ENCODE data around the gene FAM177B.

FAM177B gene

GRCh38 chr1:222712253-222713090 lies 24.5 kb upstream of the FAM177B start, which contains the start of the genes AIDA and BROX:
AIDA (minus strand) TSS chr1:222712491; CDS start chr1:222712317, 174 bp downstream.
BROX (plus strand) TSS chr1:222712564; CDS start chr1:222715700, 3,136 bp downstream.
- peaks cover 29% of the 10 kb centered on the region for H3K36me3 ChIP-seq
- peak; percentile 37 for TF ChIP-seq CTCF (IDR thresholded peaks at IDR 0.05)
- H3K4me3 ChIP-seq (ENCODE audit: low read depth in 1 of 2, low read length in 1 of 2): peak within 1 kb of the TSS; percentile 69 to 97
- H3K27ac ChIP-seq: peak within 1 kb of the TSS; percentile 98
- no peaks in the 10 kb centered on the region for H3K9me3 ChIP-seq
- H3K4me1 ChIP-seq (ENCODE audit: control insufficient read depth in 1 of 2, insufficient read depth in 1 of 2, low read depth in 1 of 2, low read length in 1 of 2): peaks cover 31 to 37% of the 10 kb centered on the region in 2 experiments
- H3K27me3 ChIP-seq: no peaks in the 10 kb centered on the region

- no peaks in the 10 kb centered on the region for H3K9me3 ChIP-seq
- no peak for TF ChIP-seq CTCF (IDR thresholded peaks at IDR 0.05)
- H3K4me3 ChIP-seq (ENCODE audit: low read depth in 1 of 2, low read length in 1 of 2): peak overlapping the region; percentile 69 to 97
- H3K27ac ChIP-seq: peak overlapping the region; percentile 98
- H3K4me1 ChIP-seq (ENCODE audit: control insufficient read depth in 1 of 2, insufficient read depth in 1 of 2, low read depth in 1 of 2, low read length in 1 of 2): peaks cover 31 to 37% of the 10 kb centered on the region in 2 experiments
- peaks cover 37% of the 10 kb centered on the region for H3K36me3 ChIP-seq
- no peaks in the 10 kb centered on the region for H3K27me3 ChIP-seq
Measured at GRCh38 chr1:222713091-222713961, 23.7 kb upstream of the FAM177B start.

GRCh38 chr1:222716393-222716792 lies 20.6 kb upstream of the FAM177B start:
- peaks cover 22 to 23% of the 10 kb centered on the region in 2 experiments for H3K4me1 ChIP-seq (ENCODE audit: control insufficient read depth in 1 of 2, insufficient read depth in 1 of 2, low read depth in 1 of 2, low read length in 1 of 2)
- H3K4me3 ChIP-seq (ENCODE audit: low read depth in 1 of 2, low read length in 1 of 2): no peak overlapping the region
- TF ChIP-seq CTCF (IDR thresholded peaks at IDR 0.05): no peak
- H3K36me3 ChIP-seq: peaks cover 68% of the 10 kb centered on the region
- H3K9me3 ChIP-seq: no peaks in the 10 kb centered on the region
- peak overlapping the region; percentile 19 for H3K27ac ChIP-seq
- no peaks in the 10 kb centered on the region for H3K27me3 ChIP-seq

- Histone ChIP-seq H3K9me3 (no peaks in the 10 kb centered on the region), H3K27ac (no peak overlapping the region), H3K4me1 (ENCODE audit: control insufficient read depth in 1 of 2, insufficient read depth in 1 of 2, low read depth in 1 of 2, low read length in 1 of 2) (no peaks in the 10 kb centered on the region), H3K27me3 (no peaks in the 10 kb centered on the region), H3K4me3 (ENCODE audit: low read depth in 1 of 2, low read length in 1 of 2) (no peak overlapping the region), H3K36me3 (peaks cover 100% of the 10 kb centered on the region)
- no peak for TF ChIP-seq CTCF (IDR thresholded peaks at IDR 0.05)
Measured at GRCh38 chr1:222728746-222729145, 8.3 kb upstream of the FAM177B start.

GRCh38 chr1:222730866-222731265 lies 6.1 kb upstream of the FAM177B start:
- Histone ChIP-seq H3K27ac (peak overlapping the region; percentile 2), H3K4me1 (ENCODE audit: control insufficient read depth in 1 of 2, insufficient read depth in 1 of 2, low read depth in 1 of 2, low read length in 1 of 2) (no peaks in the 10 kb centered on the region), H3K36me3 (peaks cover 100% of the 10 kb centered on the region)

More at GRCh38 chr1:222730866-222731265, 6.1 kb upstream of the FAM177B start:
- Histone ChIP-seq H3K4me3 (ENCODE audit: low read depth in 1 of 2, low read length in 1 of 2) (no peak overlapping the region), H3K27me3 (no peaks in the 10 kb centered on the region), H3K9me3 (no peaks in the 10 kb centered on the region)
- TF ChIP-seq CTCF (IDR thresholded peaks at IDR 0.05): no peak

All from neutrophil (primary cell).